Measurements from ENCODE around the gene GLS. TPM values are rescaled to one million over a fixed set of nuclear protein-coding genes. Genes with fewer than 3 reads are reported as not detected.

The GLS gene
- total RNA-seq, 2 donors from 2014 or later: 47.2 to 99.3 TPM

GRCh38 chr2:190932514-190932913 lies 51.9 kb downstream of the GLS start:
- no peak overlapping the region for H3K4me3 Mint-ChIP-seq
- no CpG with 5 or more reads among the region's 1 CpG for WGBS, 2 experiments (ENCODE audit: insufficient coverage in 1 of 2, insufficient read length in 1 of 2)
- H3K4me1 Mint-ChIP-seq: peaks cover 12% of the 10 kb centered on the region
- no peak overlapping the region for H3K27ac Mint-ChIP-seq
- DNase-seq: no peak
- no peaks in the 10 kb centered on the region for H3K4me1 ChIP-seq (ENCODE audit: control insufficient read depth, insufficient read depth, low read length)
- H3K27me3 Mint-ChIP-seq (ENCODE audit: insufficient read depth): no peaks in the 10 kb centered on the region
- TF ChIP-seq CTCF (conservative IDR thresholded peaks at IDR 0.05): no peak
- no peaks in the 10 kb centered on the region for H3K9me3 ChIP-seq (ENCODE audit: control insufficient read depth, low read length)
- no peak overlapping the region for H3K27ac ChIP-seq (ENCODE audit: low read depth, low read length)
- H3K9ac ChIP-seq (ENCODE audit: extremely low read depth, low read length, poor library complexity, severe bottlenecking): no peak overlapping the region
- H3K4me3 ChIP-seq (ENCODE audit: low read length): no peak overlapping the region
- no peaks in the 10 kb centered on the region for H3K9me3 Mint-ChIP-seq
- no peaks in the 10 kb centered on the region for H3K27me3 ChIP-seq (ENCODE audit: control insufficient read depth, insufficient read depth, low read length, poor library complexity, severe bottlenecking)
- H3K36me3 Mint-ChIP-seq (ENCODE audit: low read depth): peaks cover 25% of the 10 kb centered on the region
- peaks cover 61% of the 10 kb centered on the region for H3K36me3 ChIP-seq (ENCODE audit: control insufficient read depth, insufficient read depth, low read length)

- peaks cover 56% of the 10 kb centered on the region for H3K36me3 ChIP-seq (ENCODE audit: control insufficient read depth, insufficient read depth, low read length)
- Mint-ChIP-seq H3K9me3 (no peaks in the 10 kb centered on the region), H3K27me3 (ENCODE audit: insufficient read depth) (no peaks in the 10 kb centered on the region), H3K4me1 (peaks cover 12% of the 10 kb centered on the region), H3K27ac (no peak overlapping the region), H3K36me3 (ENCODE audit: low read depth) (peaks cover 22% of the 10 kb centered on the region), H3K4me3 (no peak overlapping the region)
- H3K27me3 ChIP-seq (ENCODE audit: control insufficient read depth, insufficient read depth, low read length, poor library complexity, severe bottlenecking): no peaks in the 10 kb centered on the region
- no peak for TF ChIP-seq CTCF (conservative IDR thresholded peaks at IDR 0.05)
- H3K27ac ChIP-seq (ENCODE audit: low read depth, low read length): no peak overlapping the region
- H3K4me1 ChIP-seq (ENCODE audit: control insufficient read depth, insufficient read depth, low read length): no peaks in the 10 kb centered on the region
- no peak overlapping the region for H3K4me3 ChIP-seq (ENCODE audit: low read length)
- no peak for DNase-seq
- no peaks in the 10 kb centered on the region for H3K9me3 ChIP-seq (ENCODE audit: control insufficient read depth, low read length)
- no peak overlapping the region for H3K9ac ChIP-seq (ENCODE audit: extremely low read depth, low read length, poor library complexity, severe bottlenecking)
Measured at GRCh38 chr2:190933361-190933760, 52.7 kb downstream of the GLS start.

DNA sequence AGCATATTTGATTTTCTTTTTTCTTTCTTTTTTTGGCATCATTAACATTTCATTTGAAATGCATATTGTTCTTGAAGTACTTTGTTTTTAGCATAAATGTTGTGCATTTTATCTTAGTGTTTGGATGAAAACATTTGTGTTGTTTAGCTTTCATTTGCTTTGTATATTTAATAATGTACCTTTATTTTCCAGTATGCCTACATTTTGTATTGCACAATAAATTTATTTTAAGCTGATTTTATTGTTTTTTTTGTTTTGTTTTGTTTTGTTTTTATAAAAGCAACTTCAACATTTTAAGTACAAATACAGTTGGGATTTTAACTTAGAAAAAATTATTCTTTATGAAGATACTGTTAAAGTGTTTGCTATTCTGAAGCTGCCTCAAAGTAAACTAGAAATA lies 54.4 kb downstream of the GLS start:
- Mint-ChIP-seq H3K27me3 (ENCODE audit: insufficient read depth) (no peaks in the 10 kb centered on the region), H3K27ac (no peak overlapping the region), H3K4me1 (peaks cover 14% of the 10 kb centered on the region), H3K9me3 (no peaks in the 10 kb centered on the region), H3K4me3 (no peak overlapping the region), H3K36me3 (ENCODE audit: low read depth) (peaks cover 10% of the 10 kb centered on the region)
- H3K4me3 ChIP-seq (ENCODE audit: low read length): no peak overlapping the region
- peaks cover 51% of the 10 kb centered on the region for H3K36me3 ChIP-seq (ENCODE audit: control insufficient read depth, insufficient read depth, low read length)
- no peak overlapping the region for H3K27ac ChIP-seq (ENCODE audit: low read depth, low read length)
- H3K27me3 ChIP-seq (ENCODE audit: control insufficient read depth, insufficient read depth, low read length, poor library complexity, severe bottlenecking): no peaks in the 10 kb centered on the region
- no peak overlapping the region for H3K9ac ChIP-seq (ENCODE audit: extremely low read depth, low read length, poor library complexity, severe bottlenecking)
- H3K4me1 ChIP-seq (ENCODE audit: control insufficient read depth, insufficient read depth, low read length): no peaks in the 10 kb centered on the region
- TF ChIP-seq CTCF (conservative IDR thresholded peaks at IDR 0.05): no peak
- DNase-seq: no peak
- no peaks in the 10 kb centered on the region for H3K9me3 ChIP-seq (ENCODE audit: control insufficient read depth, low read length)

Measured in endodermal cell (in vitro differentiated cells).